Neural progenitor cell (in vitro differentiated cells): ENCODE results near the gene RGS7.

Experiments used
- CTCF ChIP-seq: fragments of 200-600 bp; sonication (generic); IDR thresholded peaks from 2 replicates; pipeline ENCODE4 v1.5.1; 2017; ENCODE audit warnings: antibody characterized with exemption, mild to moderate bottlenecking
- EZH2 ChIP-seq: fragments of 200-600 bp; sonication (generic); IDR thresholded peaks from 2 replicates; pipeline ENCODE4 v1.6.1; 2017; ENCODE audit warnings: antibody characterized with exemption, mild to moderate bottlenecking, moderate library complexity

- no peak for TF ChIP-seq EZH2
- no peak for TF ChIP-seq CTCF
These were observed 278.0 kb downstream of the RGS7 start for GRCh38 chr1:241079047-241079446.
